Progenitor cell of endocrine pancreas (in vitro differentiated cells): ENCODE measurements around the gene PRR5L. TPM values are rescaled to one million over a fixed set of nuclear protein-coding genes. Genes with fewer than 3 reads are reported as not detected.

Source experiments
- DNase-seq: peaks from one replicate; pipeline ENCODE4 v3.0.0; 2021; ENCODE audit warnings: low spot score; ENCODE audit not compliant: unreplicated experiment
- H3K27ac Mint-ChIP-seq: 2 replicates; pipeline ENCODE4 v1.8.0; 2021; ENCODE audit warnings: mild to moderate bottlenecking, moderate library complexity, mixed read lengths
- H3K27me3 Mint-ChIP-seq: 2 replicates; pipeline ENCODE4 v1.8.0; 2021; ENCODE audit warnings: mixed read lengths
- H3K36me3 Mint-ChIP-seq: 2 replicates; pipeline ENCODE4 v1.8.0; 2022; ENCODE audit warnings: mixed read lengths; ENCODE audit not compliant: insufficient read depth
- H3K4me1 Mint-ChIP-seq: 2 replicates; pipeline ENCODE4 v1.8.0; 2021; ENCODE audit warnings: low read depth, mixed read lengths
- H3K4me3 Mint-ChIP-seq: 2 replicates; pipeline ENCODE4 v1.8.0; 2021; ENCODE audit warnings: low read depth, mild to moderate bottlenecking, moderate library complexity, mixed read lengths
- H3K9me3 Mint-ChIP-seq: 2 replicates; pipeline ENCODE4 v1.8.0; 2021; ENCODE audit warnings: low read depth, mixed read lengths
- total RNA-seq: library from RNA; stranded (reverse); gene quantifications from 2 replicates; pipeline ENCODE4 v1.2.1, GENCODE V29; 2021
- TF ChIP-seq, protein P1 (sequence below): fragments of 200-600 bp; sonication (generic); IDR thresholded peaks from one replicate; pipeline ENCODE4 v1.5.0; 2021; ENCODE audit warnings: antibody characterized with exemption, mild to moderate bottlenecking; ENCODE audit not compliant: unreplicated experiment

The PRR5L gene
- total RNA-seq, 1 donor from 2014 or later, result 1.7 TPM

GRCh38 chr11:36270701-36271100, 25.4 kb upstream of the PRR5L start:
- DNase-seq, result no peak

DNA sequence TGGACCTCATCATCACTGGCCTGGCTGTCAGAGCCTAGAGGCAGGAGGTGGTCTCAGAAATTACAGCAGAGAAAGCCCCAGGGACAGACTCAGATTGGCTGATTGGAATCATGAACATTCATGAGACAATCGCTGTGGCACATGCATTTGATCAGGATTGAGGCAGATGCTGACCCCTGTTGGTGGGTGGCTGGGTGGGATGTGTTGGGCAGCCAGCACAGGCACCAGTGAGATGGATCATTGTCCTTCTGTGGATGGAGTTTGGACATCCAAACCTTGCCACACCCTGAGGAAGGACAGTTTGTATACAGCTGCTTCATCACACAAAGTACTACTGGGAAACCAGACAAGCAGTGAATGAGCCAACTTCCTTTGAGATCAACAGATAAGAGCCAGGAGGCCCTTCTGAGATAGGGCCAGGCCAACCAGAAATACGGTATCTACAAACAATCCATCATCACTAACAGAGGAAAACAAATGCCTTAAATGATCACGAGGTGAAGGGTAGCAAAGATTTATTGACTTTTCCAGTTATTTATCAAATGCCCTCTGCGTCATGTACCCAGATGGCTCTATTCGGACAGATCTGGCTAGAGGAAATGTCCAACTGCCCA, 24.2 kb upstream of the PRR5L start:
- Mint-ChIP-seq H3K27me3 (no peaks in the 10 kb centered on the region), H3K4me3 (no peak overlapping the region), H3K36me3 (peaks cover 20% of the 10 kb centered on the region), H3K9me3 (no peaks in the 10 kb centered on the region), H3K27ac (no peak overlapping the region), H3K4me1 (peaks cover 3% of the 10 kb centered on the region)
- TF ChIP-seq, protein P1, sequence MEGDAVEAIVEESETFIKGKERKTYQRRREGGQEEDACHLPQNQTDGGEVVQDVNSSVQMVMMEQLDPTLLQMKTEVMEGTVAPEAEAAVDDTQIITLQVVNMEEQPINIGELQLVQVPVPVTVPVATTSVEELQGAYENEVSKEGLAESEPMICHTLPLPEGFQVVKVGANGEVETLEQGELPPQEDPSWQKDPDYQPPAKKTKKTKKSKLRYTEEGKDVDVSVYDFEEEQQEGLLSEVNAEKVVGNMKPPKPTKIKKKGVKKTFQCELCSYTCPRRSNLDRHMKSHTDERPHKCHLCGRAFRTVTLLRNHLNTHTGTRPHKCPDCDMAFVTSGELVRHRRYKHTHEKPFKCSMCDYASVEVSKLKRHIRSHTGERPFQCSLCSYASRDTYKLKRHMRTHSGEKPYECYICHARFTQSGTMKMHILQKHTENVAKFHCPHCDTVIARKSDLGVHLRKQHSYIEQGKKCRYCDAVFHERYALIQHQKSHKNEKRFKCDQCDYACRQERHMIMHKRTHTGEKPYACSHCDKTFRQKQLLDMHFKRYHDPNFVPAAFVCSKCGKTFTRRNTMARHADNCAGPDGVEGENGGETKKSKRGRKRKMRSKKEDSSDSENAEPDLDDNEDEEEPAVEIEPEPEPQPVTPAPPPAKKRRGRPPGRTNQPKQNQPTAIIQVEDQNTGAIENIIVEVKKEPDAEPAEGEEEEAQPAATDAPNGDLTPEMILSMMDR, result no peak
- DNase-seq, result no peak

More at GRCh38 chr11:36270701-36271100, 25.4 kb upstream of the PRR5L start:
- TF ChIP-seq, protein P1, result no peak
- H3K4me3 Mint-ChIP-seq, result no peak overlapping the region
- H3K36me3 Mint-ChIP-seq, result peaks cover 19% of the 10 kb centered on the region
- H3K27ac Mint-ChIP-seq, result no peak overlapping the region
- H3K27me3 Mint-ChIP-seq, result no peaks in the 10 kb centered on the region
- H3K9me3 Mint-ChIP-seq, result no peaks in the 10 kb centered on the region
- H3K4me1 Mint-ChIP-seq, result peaks cover 5% of the 10 kb centered on the region

DNA sequence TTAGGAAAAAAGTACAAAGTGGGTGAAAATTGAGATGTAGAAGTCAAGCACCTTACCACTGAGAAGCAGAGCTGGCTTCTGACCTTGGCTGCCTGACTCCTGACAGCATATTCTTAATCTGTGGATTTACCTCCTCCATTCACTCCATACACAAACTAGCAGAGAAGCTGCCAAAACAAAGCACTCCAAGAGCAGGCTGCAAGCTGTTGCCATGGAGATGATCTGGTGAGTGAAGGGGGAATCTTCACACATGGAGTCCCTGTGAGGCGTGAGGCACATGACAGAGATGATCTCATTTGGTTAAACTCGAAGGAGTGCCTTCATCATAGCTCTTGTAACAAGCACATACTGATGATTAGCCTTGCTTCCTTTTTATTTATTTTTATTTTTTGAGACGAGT, 23.0 kb upstream of the PRR5L start:
- no peak for DNase-seq
- H3K4me3 Mint-ChIP-seq, result no peak overlapping the region
- H3K27me3 Mint-ChIP-seq, result no peaks in the 10 kb centered on the region
- no peaks in the 10 kb centered on the region for H3K9me3 Mint-ChIP-seq
- H3K27ac Mint-ChIP-seq, result no peak overlapping the region
- peaks cover 23% of the 10 kb centered on the region for H3K36me3 Mint-ChIP-seq
- H3K4me1 Mint-ChIP-seq, result no peaks in the 10 kb centered on the region
- TF ChIP-seq, protein P1, result no peak

DNA sequence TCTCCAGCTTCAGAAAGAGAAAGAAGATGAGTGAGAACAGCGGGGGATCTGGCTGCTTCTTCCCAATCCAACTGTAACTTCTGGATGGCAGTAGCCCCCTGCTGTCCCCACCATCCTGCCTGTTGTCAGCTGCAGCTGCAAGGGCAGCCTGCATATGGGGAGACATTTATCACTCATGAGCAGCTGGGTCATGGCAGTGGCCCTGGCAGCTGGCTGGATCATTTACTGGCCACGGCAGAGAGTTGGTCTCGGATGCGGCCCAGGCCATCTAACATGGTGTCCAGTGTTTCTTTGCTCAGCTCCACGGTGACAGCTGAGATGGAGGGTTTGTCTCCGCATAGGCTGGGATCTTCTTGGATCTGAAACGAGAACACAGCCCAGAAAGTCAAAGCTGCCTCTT, 21.7 kb upstream of the PRR5L start:
- H3K4me1 Mint-ChIP-seq, result no peaks in the 10 kb centered on the region
- no peaks in the 10 kb centered on the region for H3K9me3 Mint-ChIP-seq
- no peak for DNase-seq
- no peaks in the 10 kb centered on the region for H3K27me3 Mint-ChIP-seq
- H3K36me3 Mint-ChIP-seq, result peaks cover 23% of the 10 kb centered on the region
- H3K27ac Mint-ChIP-seq, result no peak overlapping the region
- TF ChIP-seq, protein P1, result no peak
- no peak overlapping the region for H3K4me3 Mint-ChIP-seq

DNA sequence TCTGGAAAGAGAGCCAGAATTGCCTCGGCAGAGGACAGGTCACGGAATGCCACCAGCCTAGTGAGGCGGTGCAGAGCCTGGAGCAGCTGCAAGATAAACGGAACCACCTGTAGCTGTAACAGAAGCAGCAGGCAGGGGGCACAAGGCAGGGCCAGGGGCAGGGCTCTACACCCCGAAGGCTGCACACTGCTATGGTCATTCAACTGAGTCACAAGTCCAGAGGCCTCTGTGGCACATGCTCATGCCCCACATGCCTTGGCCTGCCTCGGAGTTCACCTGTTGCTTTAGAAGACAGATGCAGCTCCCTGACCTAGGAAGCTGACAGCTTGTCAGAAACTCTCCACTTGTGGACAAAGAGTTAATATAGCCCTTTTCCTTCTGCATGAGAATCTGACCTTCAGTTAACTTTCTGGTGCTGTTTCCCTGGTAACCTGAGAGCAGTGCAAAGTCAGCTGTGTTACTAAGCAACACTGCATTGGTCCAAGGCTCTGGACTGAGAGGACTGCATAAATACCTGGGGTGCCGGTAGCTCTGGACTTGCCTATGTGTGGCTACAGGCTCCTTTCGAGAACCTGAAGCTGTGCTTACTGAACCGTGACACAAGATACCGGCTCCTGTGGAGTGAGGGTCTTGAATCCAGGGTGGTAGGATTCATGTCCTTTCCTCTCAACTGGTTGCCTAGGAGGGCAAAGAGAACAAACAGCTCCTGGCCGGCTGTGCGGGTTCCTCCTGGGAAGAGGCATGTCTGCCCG, 17.4 kb upstream of the PRR5L start:
- H3K27ac Mint-ChIP-seq, result no peak overlapping the region
- no peak for DNase-seq
- H3K36me3 Mint-ChIP-seq, result peaks cover 14% of the 10 kb centered on the region
- H3K27me3 Mint-ChIP-seq, result no peaks in the 10 kb centered on the region
- H3K4me3 Mint-ChIP-seq, result no peak overlapping the region
- TF ChIP-seq, protein P1, result peak; percentile 24
- H3K9me3 Mint-ChIP-seq, result peaks cover 18% of the 10 kb centered on the region
- peaks cover 9% of the 10 kb centered on the region for H3K4me1 Mint-ChIP-seq
